GDM1 (cell line): ENCODE results near the gene LGALSL.
A peak's percentile ranks its signal among the peaks of the same experiment; 100 is the strongest.
"Not testable (repeated sequence)": the region's sequence is repeated elsewhere in the genome, so short reads cannot be mapped to it uniquely, and the experiment has no call there.

Source experiments
- DNase-seq: peaks from one replicate; lab custom pipeline; 2025; lab: John Stamatoyannopoulos, UW

The LGALSL gene

GRCh38 chr2:64442801-64443429 is 11.0 kb upstream of the LGALSL start:
- no peak for DNase-seq

GRCh38 chr2:64445970-64446369 is 8.0 kb upstream of the LGALSL start:
- DNase-seq = not testable (repeated sequence)

- no peak for DNase-seq
These were observed 6.5 kb upstream of the LGALSL start for GRCh38 chr2:64447317-64448040.

- no peak for DNase-seq
These were observed 5.9 kb upstream of the LGALSL start for GRCh38 chr2:64448041-64448426.

GRCh38 chr2:64451051-64451450 is 2.9 kb upstream of the LGALSL start:
- DNase-seq = no peak

- no peak for DNase-seq
These were observed 697 bp downstream of the LGALSL start for GRCh38 chr2:64454386-64455332.

GRCh38 chr2:64455545-64455944 is 1.6 kb downstream of the LGALSL start:
- no peak for DNase-seq

GRCh38 chr2:64456293-64456692 is 2.3 kb downstream of the LGALSL start:
- no peak for DNase-seq

- DNase-seq = no peak
These were observed 3.6 kb downstream of the LGALSL start for GRCh38 chr2:64457524-64457923.

- no peak for DNase-seq
These were observed 5.6 kb downstream of the LGALSL start for GRCh38 chr2:64459575-64459974.

GRCh38 chr2:64460330-64460729 is 6.4 kb downstream of the LGALSL start:
- no peak for DNase-seq

GRCh38 chr2:64461271-64462058 is 7.5 kb downstream of the LGALSL start:
- no peak for DNase-seq

- DNase-seq = no peak
These were observed 8.2 kb downstream of the LGALSL start for GRCh38 chr2:64462171-64462570.

GRCh38 chr2:64462940-64463700 is 9.2 kb downstream of the LGALSL start:
- no peak for DNase-seq

- no peak for DNase-seq
These were observed 9.8 kb downstream of the LGALSL start for GRCh38 chr2:64463781-64464180.

GRCh38 chr2:64466478-64467085 is 12.6 kb downstream of the LGALSL start:
- no peak for DNase-seq

GRCh38 chr2:64467096-64467843 is 13.3 kb downstream of the LGALSL start:
- peak; percentile 49 for DNase-seq

GRCh38 chr2:64469261-64469660 is 15.3 kb downstream of the LGALSL start:
- no peak for DNase-seq

GRCh38 chr2:64470071-64470470 is 16.1 kb downstream of the LGALSL start:
- no peak for DNase-seq

GRCh38 chr2:64470766-64471295 is 16.9 kb downstream of the LGALSL start:
- no peak for DNase-seq
